K562 (cell line): ENCODE measurements around the gene ADM2.
"Not testable (repeated sequence)": the region's sequence is repeated elsewhere in the genome, so short reads cannot be mapped to it uniquely, and the experiment has no call there.

Source experiments
- BCL6 ChIP-seq: fragments of 250-450 bp; sonication (Bioruptor Pico); IDR thresholded peaks from 2 replicates; pipeline ENCODE4 v1.4.0; 2020
- CTCF ChIP-seq, 3 experiments: IDR thresholded peaks in 2 of 3; conservative IDR thresholded peaks in 1 of 3; 2 replicates each; pipeline ENCODE4 v1.5.1; 2011 to 2012; ENCODE audit warnings: low read length in 3 of 3, mild to moderate bottlenecking in 3 of 3, control low read depth in 2 of 3, improper control_type of control experiment in 1 of 3, inconsistent platforms in 1 of 3, low read depth in 1 of 3, mixed read lengths in 1 of 3, moderate library complexity in 1 of 3; ENCODE audit not compliant: insufficient read depth in 2 of 3
- EZH2 ChIP-seq: IDR thresholded peaks from 2 replicates; pipeline ENCODE4 v1.6.1; 2012; ENCODE audit warnings: low read depth, mild to moderate bottlenecking, inconsistent platforms, low read length, borderline replicate concordance
- KDM1A ChIP-seq, 2 experiments: fragments of 450-650 bp; IDR thresholded peaks; 2 replicates each; pipeline ENCODE4 v1.6.1; 2016; ENCODE audit warnings: mild to moderate bottlenecking in 2 of 2
- KLF6 ChIP-seq: fragments of 250-450 bp; sonication (Bioruptor Pico); IDR thresholded peaks from 2 replicates; pipeline ENCODE4 v1.4.0; 2020; ENCODE audit warnings: mild to moderate bottlenecking, moderate library complexity, borderline replicate concordance
- ZKSCAN8 ChIP-seq: fragments of 200-800 bp; sonication (Bioruptor generic); IDR thresholded peaks from 2 replicates; pipeline ENCODE4 v1.6.1; 2016; ENCODE audit warnings: missing genetic modification characterization, missing compliant biosample characterization
- ZNF583 ChIP-seq: fragments of 250-450 bp; sonication (Bioruptor Pico); IDR thresholded peaks from 2 replicates; pipeline ENCODE4 v1.4.0; 2020

- not testable (repeated sequence) for TF ChIP-seq CTCF (IDR thresholded peaks at IDR 0.05 in 2 of 3, conservative IDR thresholded peaks at IDR 0.05 in 1 of 3; ENCODE audit: insufficient read depth in 2 of 3, low read depth in 1 of 3, low read length in 3 of 3); ZKSCAN8 (CRISPR knock-in tag); KLF6 (CRISPR knock-in tag); BCL6 (CRISPR knock-in tag); ZNF583; EZH2; KDM1A (IDR thresholded peaks at IDR 0.05)
These were observed 38.8 kb downstream of the ADM2 start for GRCh38 chr22:50520184-50520583.
